Stomach smooth muscle (tissue), 2 donors: ENCODE data around the gene BCAP31.
"Not testable (repeated sequence)": the region's sequence is repeated elsewhere in the genome, so short reads cannot be mapped to it uniquely, and the experiment has no call there.

Experiments
- H3K27ac ChIP-seq: one replicate; pipeline ENCODE4 v1.7.0; 2013; ENCODE audit warnings: mild to moderate bottlenecking, low read length, inconsistent platforms
- H3K27me3 ChIP-seq, 2 donors: one replicate each; pipeline ENCODE4 v1.7.0; 2013; ENCODE audit warnings: low read length in 2 of 2; ENCODE audit not compliant: insufficient read depth in 2 of 2, control insufficient read depth in 1 of 2
- H3K36me3 ChIP-seq, 2 donors: one replicate each; pipeline ENCODE4 v1.7.0; 2013; ENCODE audit warnings: low read length in 2 of 2; ENCODE audit not compliant: control insufficient read depth in 2 of 2, insufficient read depth in 2 of 2
- H3K4me1 ChIP-seq: one replicate; pipeline ENCODE4 v1.7.0; 2013; ENCODE audit warnings: low read length; ENCODE audit not compliant: control insufficient read depth, insufficient read depth
- H3K4me3 ChIP-seq, 2 donors: one replicate each; pipeline ENCODE4 v1.7.0; 2013; ENCODE audit warnings: low read length in 2 of 2
- H3K9ac ChIP-seq, 2 donors: one replicate each; pipeline ENCODE4 v1.7.0; 2013; ENCODE audit warnings: low read length in 2 of 2, mild to moderate bottlenecking in 1 of 2
- H3K9me3 ChIP-seq, 2 donors: one replicate each; pipeline ENCODE4 v1.7.0; 2013; ENCODE audit warnings: low read length in 2 of 2; ENCODE audit not compliant: control insufficient read depth in 2 of 2
- donor health status: healthy.
- donor health status: Pancreatic carcinoma.

BCAP31 gene

GRCh38 chrX:153705403-153706060 lies 18.7 kb downstream of the BCAP31 start:
- not testable (repeated sequence) for H3K36me3 ChIP-seq, H3K9ac ChIP-seq, H3K27me3 ChIP-seq, H3K9me3 ChIP-seq, H3K4me3 ChIP-seq
- peak overlapping the region; percentile 58 for H3K27ac ChIP-seq
- H3K4me1 ChIP-seq = peaks cover 43% of the 10 kb centered on the region

DNA sequence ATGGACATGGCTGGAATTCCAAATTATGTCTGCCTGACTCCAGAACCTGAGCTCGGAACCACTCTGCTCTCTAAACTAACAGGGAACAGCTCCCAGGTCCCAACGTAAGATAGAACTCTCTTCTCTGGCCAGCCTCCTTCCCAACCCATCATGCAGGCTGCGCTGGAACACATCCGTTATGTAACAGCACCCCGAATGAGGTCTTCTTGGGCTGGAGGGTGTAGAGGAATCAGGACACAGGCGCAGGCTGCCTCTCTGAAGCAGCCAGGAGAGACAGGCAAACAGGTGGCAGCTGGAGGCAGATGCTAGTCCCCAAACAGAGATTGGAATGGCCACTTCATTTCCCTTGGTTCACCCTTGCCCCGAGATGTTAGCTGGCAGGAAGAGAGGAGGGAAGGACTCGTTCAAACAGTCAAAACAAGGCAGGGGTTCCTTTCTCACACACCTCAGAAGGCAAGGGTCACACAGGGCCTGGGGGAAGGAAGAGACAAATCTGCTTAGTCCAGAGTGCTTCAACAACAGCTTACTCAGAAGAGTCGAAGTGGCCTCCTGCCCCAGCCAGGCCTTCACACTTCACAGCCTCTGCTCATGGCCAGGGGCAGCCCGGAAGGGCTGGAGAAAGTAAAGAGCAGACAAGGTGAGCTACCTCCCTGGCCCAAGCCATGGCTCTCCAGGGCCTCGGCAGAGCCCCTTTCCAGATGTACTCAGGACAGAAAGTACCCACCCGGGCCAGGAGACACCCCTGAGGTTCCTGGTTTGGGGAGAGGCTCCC lies 19.4 kb downstream of the BCAP31 start:
- not testable (repeated sequence) for H3K36me3 ChIP-seq, H3K9ac ChIP-seq, H3K9me3 ChIP-seq, H3K4me3 ChIP-seq, H3K27me3 ChIP-seq
- Histone ChIP-seq H3K27ac (peak overlapping the region; percentile 58), H3K4me1 (peaks cover 49% of the 10 kb centered on the region)

DNA sequence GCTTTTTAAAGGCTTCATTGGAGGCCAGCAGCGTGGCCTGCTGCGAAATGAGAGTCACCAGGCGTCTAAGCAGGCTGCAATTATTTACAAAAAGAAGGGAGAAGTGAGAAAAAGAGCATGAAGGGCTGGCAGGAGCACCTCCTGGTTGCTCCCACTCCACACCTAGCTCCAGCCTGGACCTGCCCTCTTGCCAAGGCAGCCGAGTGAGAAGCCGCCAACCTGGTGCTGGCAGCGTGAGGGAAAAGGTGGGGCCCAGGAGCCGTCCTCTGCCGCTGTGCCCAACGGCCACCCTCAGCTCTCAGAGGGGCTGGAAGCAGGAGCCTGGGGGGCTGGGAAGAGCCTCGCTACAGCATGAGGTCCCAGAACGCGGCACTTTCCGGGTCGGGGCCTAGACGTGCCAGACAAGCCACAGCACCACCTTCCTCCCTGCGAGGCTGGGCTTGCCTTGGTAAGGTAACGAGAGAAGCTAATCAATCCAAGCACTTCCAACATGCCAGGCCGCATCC lies 20.1 kb downstream of the BCAP31 start:
- Histone ChIP-seq H3K4me3 (no peak overlapping the region), H3K36me3 (peaks cover 0 to 5% of the 10 kb centered on the region in 2 donors), H3K9ac (no peak overlapping the region), H3K27ac (peak overlapping the region; percentile 58), H3K4me1 (peaks cover 52% of the 10 kb centered on the region), H3K9me3 (no peaks in the 10 kb centered on the region), H3K27me3 (peaks cover 0 to 6% of the 10 kb centered on the region in 2 donors)

GRCh38 chrX:153703036-153703370 lies 21.2 kb downstream of the BCAP31 start:
- peaks cover 48% of the 10 kb centered on the region for H3K4me1 ChIP-seq
- H3K27me3 ChIP-seq = peaks cover 0 to 6% of the 10 kb centered on the region in 2 donors
- H3K9ac ChIP-seq = no peak overlapping the region
- no peak overlapping the region for H3K4me3 ChIP-seq
- peak overlapping the region; percentile 58 for H3K27ac ChIP-seq
- peaks cover 0 to 5% of the 10 kb centered on the region in 2 donors for H3K36me3 ChIP-seq
- H3K9me3 ChIP-seq = no peaks in the 10 kb centered on the region

DNA sequence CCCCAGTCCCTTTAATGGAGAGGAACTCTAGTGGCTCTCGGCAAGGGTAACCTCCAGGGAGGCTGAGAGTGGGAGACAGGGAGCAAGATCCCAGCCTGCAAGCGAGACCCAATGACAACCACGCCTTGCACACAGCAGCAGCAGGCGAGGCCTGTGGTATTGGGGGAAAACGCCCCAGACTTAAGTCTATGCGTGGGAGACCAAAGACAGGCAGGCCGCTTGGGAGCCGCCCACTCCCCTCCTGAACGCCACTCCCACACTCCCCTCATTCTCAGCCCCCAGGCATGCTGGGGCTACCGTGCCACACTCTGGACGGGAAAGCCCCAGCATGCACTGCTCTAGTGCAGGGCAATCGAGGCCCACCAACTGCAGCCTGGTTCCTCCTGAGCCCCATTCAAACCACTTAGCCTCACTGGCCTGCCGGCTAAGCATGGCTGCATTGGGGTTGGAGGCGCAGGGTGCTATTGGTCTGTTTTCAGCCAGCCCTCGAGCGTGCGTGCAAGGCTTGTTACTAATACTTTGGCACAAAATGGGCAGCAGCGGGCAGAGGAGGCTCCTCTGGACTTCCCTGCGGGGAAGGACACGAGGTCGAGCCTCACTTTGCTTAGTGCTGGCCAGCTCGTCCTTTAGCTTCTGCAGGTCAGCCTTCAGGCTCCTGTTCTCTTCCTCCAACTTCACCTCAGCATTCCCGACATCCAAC lies 21.7 kb downstream of the BCAP31 start:
- Histone ChIP-seq H3K27ac (peak overlapping the region; percentile 58), H3K4me1 (peaks cover 48% of the 10 kb centered on the region), H3K27me3 (peaks cover 0 to 6% of the 10 kb centered on the region in 2 donors), H3K9me3 (no peaks in the 10 kb centered on the region), H3K4me3 (no peak overlapping the region), H3K9ac (no peak overlapping the region), H3K36me3 (peaks cover 0 to 5% of the 10 kb centered on the region in 2 donors)

GRCh38 chrX:153701706-153702105 lies 22.5 kb downstream of the BCAP31 start:
- no peaks in the 10 kb centered on the region for H3K9me3 ChIP-seq
- H3K4me1 ChIP-seq = peaks cover 43% of the 10 kb centered on the region
- no peak overlapping the region for H3K4me3 ChIP-seq
- H3K27me3 ChIP-seq = peaks cover 0 to 6% of the 10 kb centered on the region in 2 donors
- H3K9ac ChIP-seq = no peak overlapping the region
- peak overlapping the region; percentile 58 for H3K27ac ChIP-seq
- H3K36me3 ChIP-seq = peaks cover 0 to 7% of the 10 kb centered on the region in 2 donors

DNA sequence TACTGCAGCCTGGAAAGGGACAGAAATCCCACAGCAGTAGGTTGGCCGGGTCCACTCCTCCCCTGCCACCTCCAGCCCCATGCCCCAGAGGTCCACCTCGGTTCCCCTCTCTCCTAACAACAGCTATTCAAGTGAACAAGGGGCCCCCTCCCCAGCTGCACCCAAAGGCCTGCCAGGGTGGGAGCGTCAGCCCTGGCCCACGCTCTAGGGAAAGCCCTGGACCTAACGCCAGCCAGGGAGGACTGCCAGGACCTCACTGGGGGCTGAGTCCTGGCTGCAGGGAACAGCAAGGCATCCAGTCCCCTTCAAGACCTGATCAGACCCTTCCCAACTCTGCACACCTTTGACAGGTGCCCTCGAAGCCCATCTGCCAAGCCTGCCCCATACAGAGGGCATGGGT lies 23.2 kb downstream of the BCAP31 start:
- Histone ChIP-seq H3K27ac (no peak overlapping the region), H3K4me3 (no peak overlapping the region), H3K9me3 (no peaks in the 10 kb centered on the region), H3K36me3 (peaks cover 0 to 7% of the 10 kb centered on the region in 2 donors), H3K4me1 (peaks cover 40% of the 10 kb centered on the region), H3K9ac (no peak overlapping the region), H3K27me3 (peaks cover 0 to 6% of the 10 kb centered on the region in 2 donors)

GRCh38 chrX:153700376-153700945 lies 23.7 kb downstream of the BCAP31 start:
- Histone ChIP-seq H3K27ac (peak overlapping the region; percentile 24), H3K9ac (no peak overlapping the region), H3K27me3 (peaks cover 0 to 6% of the 10 kb centered on the region in 2 donors), H3K9me3 (no peaks in the 10 kb centered on the region), H3K4me3 (no peak overlapping the region), H3K36me3 (peaks cover 0 to 7% of the 10 kb centered on the region in 2 donors), H3K4me1 (peaks cover 39% of the 10 kb centered on the region)

DNA sequence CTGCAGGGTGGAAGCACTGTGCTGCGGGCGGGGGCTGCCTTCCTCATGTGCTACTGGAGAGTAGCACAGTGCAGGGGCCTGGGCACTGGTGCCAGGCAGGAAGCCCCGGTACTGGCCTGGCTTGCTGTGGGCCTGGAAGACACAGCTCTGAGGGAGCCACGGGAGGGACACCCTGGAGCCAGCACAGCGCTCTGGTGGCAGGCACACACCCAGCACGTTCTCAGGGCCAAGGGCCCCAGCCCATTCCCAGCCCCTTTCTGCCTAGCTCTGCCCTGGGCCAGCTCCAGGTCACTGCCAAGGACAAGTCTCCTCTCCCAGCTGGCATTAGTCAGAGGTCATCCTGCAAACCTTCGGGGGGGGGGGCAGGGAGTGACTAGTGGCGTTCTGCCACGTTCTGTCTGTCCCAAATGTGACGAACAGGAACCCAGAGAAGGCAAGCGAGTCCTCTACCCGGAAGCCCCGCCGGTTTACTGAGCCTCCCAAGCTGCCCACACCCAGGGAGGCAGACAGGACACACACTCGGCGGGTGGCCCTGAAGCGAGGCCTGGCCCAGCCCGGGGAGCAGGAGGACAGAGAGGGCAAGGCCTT lies 24.3 kb downstream of the BCAP31 start:
- not testable (repeated sequence) for H3K27ac ChIP-seq, H3K36me3 ChIP-seq, H3K9ac ChIP-seq, H3K9me3 ChIP-seq, H3K27me3 ChIP-seq, H3K4me3 ChIP-seq
- peaks cover 35% of the 10 kb centered on the region for H3K4me1 ChIP-seq

- not testable (repeated sequence) for H3K9me3 ChIP-seq, H3K36me3 ChIP-seq, H3K27ac ChIP-seq, H3K4me3 ChIP-seq, H3K27me3 ChIP-seq, H3K9ac ChIP-seq
- peaks cover 31% of the 10 kb centered on the region for H3K4me1 ChIP-seq
These were observed 24.9 kb downstream of the BCAP31 start for GRCh38 chrX:153699210-153699783.
